ENCODE measurements around the gene SIGLEC6.

- TF ChIP-seq POLR2AphosphoS5 (IDR thresholded peaks at IDR 0.05; ENCODE audit: low read depth, low read length) (no peak), POLR2A (IDR thresholded peaks at IDR 0.05; ENCODE audit: low read depth, low read length) (no peak)
Measured at GRCh38 chr19:51471527-51471926, 59.9 kb downstream of the SIGLEC6 start.
